Upper lobe of left lung (tissue), 6 donors: Measurements from ENCODE around the gene ABHD17A. TPM values are rescaled to one million over a fixed set of nuclear protein-coding genes. Genes with fewer than 3 reads are reported as not detected.

Source experiments
- ATAC-seq, 2 donors: fragments of 200-7000 bp; cut with Tn5 transposase; one replicate each; pipeline ENCODE4 v1.9.1; 2022; ENCODE audit warnings: mild to moderate bottlenecking in 2 of 2, moderate library complexity in 2 of 2; ENCODE audit not compliant: low FRiP score in 2 of 2
- DNase-seq, 2 donors: peaks; one replicate each; pipeline ENCODE4 v3.0.0-alpha.2; 2019 to 2020
- H3K27ac ChIP-seq, 4 donors: fragments of 200-600 bp; sonication (generic); one replicate each; pipeline ENCODE4 v1.5.1; 2016 to 2019
- H3K27me3 ChIP-seq, 4 donors: fragments of 200-600 bp; sonication (generic); one replicate each; pipeline ENCODE4 v1.5.1; 2017 to 2019
- H3K36me3 ChIP-seq, 4 donors: fragments of 200-600 bp; sonication (generic); one replicate each; pipeline ENCODE4 v1.5.1; 2016 to 2019
- H3K4me1 ChIP-seq, 4 donors: fragments of 200-600 bp; sonication (generic); one replicate each; pipeline ENCODE4 v1.5.1; 2018 to 2019
- H3K4me3 ChIP-seq, 4 donors: fragments of 200-600 bp; sonication (generic); one replicate each; pipeline ENCODE4 v1.5.1; 2017 to 2019; ENCODE audit warnings: mild to moderate bottlenecking in 2 of 4, moderate library complexity in 1 of 4
- H3K9me3 ChIP-seq, 4 donors: fragments of 200-600 bp; sonication (generic); one replicate each; pipeline ENCODE4 v1.5.1; 2018 to 2019
- EP300 ChIP-seq, 4 donors: sonication (generic); formaldehyde crosslinking; IDR thresholded peaks; one replicate each; pipeline ENCODE4 v1.5.1; 2017; ENCODE audit warnings: antibody characterized with exemption in 4 of 4, control low read depth in 2 of 4
- POLR2A ChIP-seq, 4 donors: fragments of 450-650 bp; IDR thresholded peaks; one replicate each; pipeline ENCODE4 v1.5.1; 2016 to 2017; ENCODE audit warnings: antibody characterized with exemption in 4 of 4, mild to moderate bottlenecking in 2 of 4
- POLR2AphosphoS5 ChIP-seq, 2 donors: sonication (generic); formaldehyde crosslinking; IDR thresholded peaks; one replicate each; pipeline ENCODE4 v1.5.1; 2017; ENCODE audit warnings: antibody characterized with exemption in 2 of 2
- WGBS, 2 donors: methylation state at CpG; one replicate each; pipeline ENCODE4 v1.1.5; 2017 to 2018; 5-methylcytosine and 5-hydroxymethylcytosine counted together
- total RNA-seq, 6 donors: library from RNA; depleted of rRNA in 4 of 6; stranded (reverse); fragments of >200 nt in 4 of 6; gene quantifications; one replicate each; pipeline versions ENCODE4 v1.1.0 to v1.2.1, GENCODE V29; 2016 to 2021
- TF ChIP-seq, protein P1 (sequence below), 6 experiments: fragments of 450-650 bp in 4 of 6; fragments of 200-600 bp in 2 of 6; sonication (generic) in 2 of 6; IDR thresholded peaks; one replicate each; pipeline ENCODE4 v1.5.1; 2016 to 2019; ENCODE audit warnings: antibody characterized with exemption in 6 of 6
- donor health status: DM: no; HTN: no; CAD: no; lungs with moderate emphysema.
- donor health status: DM: no; HTN: yes; CAD: no; lungs with severe emphysema.

The ABHD17A gene
- total RNA-seq, 6 donors from 2014 or later: 63.4 to 143 (median 108) TPM

- DNase-seq (peak; percentile 94), ATAC-seq (peak; percentile 54 to 65)
- H3K27me3 ChIP-seq: no peaks in the 10 kb centered on the region
- peaks cover 81 to 100% (median 97%) of the 10 kb centered on the region in 4 donors for H3K4me1 ChIP-seq
- 6 to 11% methylated on average over 12 to 31 of the region's 73 CpGs for WGBS, 2 donors
- H3K27ac ChIP-seq: peak overlapping the region; percentile 93 to 95 (median 94)
- H3K9me3 ChIP-seq: no peaks in the 10 kb centered on the region
- peak overlapping the region; percentile 18 to 60 (median 53) for H3K4me3 ChIP-seq
- H3K36me3 ChIP-seq: peaks cover 0 to 4% (median 0%) of the 10 kb centered on the region in 4 donors
- TF ChIP-seq POLR2A (IDR thresholded peaks at IDR 0.05): peak in 1 of 4 donors; percentile 30
- TF ChIP-seq, protein P1, sequence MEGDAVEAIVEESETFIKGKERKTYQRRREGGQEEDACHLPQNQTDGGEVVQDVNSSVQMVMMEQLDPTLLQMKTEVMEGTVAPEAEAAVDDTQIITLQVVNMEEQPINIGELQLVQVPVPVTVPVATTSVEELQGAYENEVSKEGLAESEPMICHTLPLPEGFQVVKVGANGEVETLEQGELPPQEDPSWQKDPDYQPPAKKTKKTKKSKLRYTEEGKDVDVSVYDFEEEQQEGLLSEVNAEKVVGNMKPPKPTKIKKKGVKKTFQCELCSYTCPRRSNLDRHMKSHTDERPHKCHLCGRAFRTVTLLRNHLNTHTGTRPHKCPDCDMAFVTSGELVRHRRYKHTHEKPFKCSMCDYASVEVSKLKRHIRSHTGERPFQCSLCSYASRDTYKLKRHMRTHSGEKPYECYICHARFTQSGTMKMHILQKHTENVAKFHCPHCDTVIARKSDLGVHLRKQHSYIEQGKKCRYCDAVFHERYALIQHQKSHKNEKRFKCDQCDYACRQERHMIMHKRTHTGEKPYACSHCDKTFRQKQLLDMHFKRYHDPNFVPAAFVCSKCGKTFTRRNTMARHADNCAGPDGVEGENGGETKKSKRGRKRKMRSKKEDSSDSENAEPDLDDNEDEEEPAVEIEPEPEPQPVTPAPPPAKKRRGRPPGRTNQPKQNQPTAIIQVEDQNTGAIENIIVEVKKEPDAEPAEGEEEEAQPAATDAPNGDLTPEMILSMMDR (IDR thresholded peaks at IDR 0.05): no peak
- peak in 1 of 2 donors; percentile 56 for TF ChIP-seq POLR2AphosphoS5 (IDR thresholded peaks at IDR 0.05)
These were observed 28.3 kb downstream of the ABHD17A start for GRCh38 chr19:1856698-1857603.

- H3K36me3 ChIP-seq: peaks cover 0 to 4% (median 0%) of the 10 kb centered on the region in 4 donors
- no peak for DNase-seq
- H3K27me3 ChIP-seq: no peaks in the 10 kb centered on the region
- peak overlapping the region in 3 of 4 donors; percentile 47 to 60 (median 59) for H3K4me3 ChIP-seq
- TF ChIP-seq, protein P1 (IDR thresholded peaks at IDR 0.05): no peak
- no peak for TF ChIP-seq POLR2A (IDR thresholded peaks at IDR 0.05)
- no peak for TF ChIP-seq EP300 (IDR thresholded peaks at IDR 0.05)
- TF ChIP-seq POLR2AphosphoS5 (IDR thresholded peaks at IDR 0.05): no peak
- peak overlapping the region; percentile 93 to 95 (median 94) for H3K27ac ChIP-seq
- no peak for ATAC-seq
- WGBS, 2 donors: 47 to 50% methylated on average over 2 to 6 of the region's 6 CpGs
- no peaks in the 10 kb centered on the region for H3K9me3 ChIP-seq
- peaks cover 77 to 99% (median 95%) of the 10 kb centered on the region in 4 donors for H3K4me1 ChIP-seq
These were observed 29.0 kb downstream of the ABHD17A start for GRCh38 chr19:1856345-1856697.

DNA sequence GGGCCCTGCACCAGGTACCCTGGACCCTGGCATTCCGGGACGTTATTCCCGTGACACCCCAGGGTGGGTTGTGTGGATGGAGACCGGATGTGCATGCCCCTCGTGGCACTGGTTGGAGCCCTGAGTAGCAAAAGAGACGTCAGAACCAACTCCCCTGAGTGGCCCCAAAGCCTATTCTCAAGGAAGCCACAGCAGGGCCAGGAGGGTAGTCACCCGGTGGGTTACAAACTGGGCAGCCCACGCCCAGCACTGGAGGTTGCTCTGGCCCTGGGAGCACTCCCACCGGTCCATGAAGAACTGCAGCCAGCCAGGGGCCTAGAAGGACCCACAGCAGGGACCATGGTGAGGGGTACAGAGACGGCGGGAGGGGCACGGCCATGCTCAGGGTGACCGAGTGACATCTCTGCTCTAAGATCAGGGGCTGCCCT lies 29.5 kb downstream of the ABHD17A start:
- TF ChIP-seq POLR2A (IDR thresholded peaks at IDR 0.05) (no peak), EP300 (IDR thresholded peaks at IDR 0.05) (no peak), POLR2AphosphoS5 (IDR thresholded peaks at IDR 0.05) (no peak)
- TF ChIP-seq, protein P1 (IDR thresholded peaks at IDR 0.05): no peak
- H3K4me1 ChIP-seq: peaks cover 73 to 94% (median 91%) of the 10 kb centered on the region in 4 donors
- ATAC-seq: no peak
- peaks cover 0 to 4% (median 0%) of the 10 kb centered on the region in 4 donors for H3K36me3 ChIP-seq
- no peaks in the 10 kb centered on the region for H3K27me3 ChIP-seq
- H3K4me3 ChIP-seq: peak overlapping the region in 3 of 4 donors; percentile 47 to 60 (median 59)
- H3K27ac ChIP-seq: peak overlapping the region; percentile 93 to 95 (median 94)
- H3K9me3 ChIP-seq: no peaks in the 10 kb centered on the region
- 30 to 38% methylated on average over 10 of the region's 13 CpGs for WGBS, 2 donors
- no peak for DNase-seq

DNA sequence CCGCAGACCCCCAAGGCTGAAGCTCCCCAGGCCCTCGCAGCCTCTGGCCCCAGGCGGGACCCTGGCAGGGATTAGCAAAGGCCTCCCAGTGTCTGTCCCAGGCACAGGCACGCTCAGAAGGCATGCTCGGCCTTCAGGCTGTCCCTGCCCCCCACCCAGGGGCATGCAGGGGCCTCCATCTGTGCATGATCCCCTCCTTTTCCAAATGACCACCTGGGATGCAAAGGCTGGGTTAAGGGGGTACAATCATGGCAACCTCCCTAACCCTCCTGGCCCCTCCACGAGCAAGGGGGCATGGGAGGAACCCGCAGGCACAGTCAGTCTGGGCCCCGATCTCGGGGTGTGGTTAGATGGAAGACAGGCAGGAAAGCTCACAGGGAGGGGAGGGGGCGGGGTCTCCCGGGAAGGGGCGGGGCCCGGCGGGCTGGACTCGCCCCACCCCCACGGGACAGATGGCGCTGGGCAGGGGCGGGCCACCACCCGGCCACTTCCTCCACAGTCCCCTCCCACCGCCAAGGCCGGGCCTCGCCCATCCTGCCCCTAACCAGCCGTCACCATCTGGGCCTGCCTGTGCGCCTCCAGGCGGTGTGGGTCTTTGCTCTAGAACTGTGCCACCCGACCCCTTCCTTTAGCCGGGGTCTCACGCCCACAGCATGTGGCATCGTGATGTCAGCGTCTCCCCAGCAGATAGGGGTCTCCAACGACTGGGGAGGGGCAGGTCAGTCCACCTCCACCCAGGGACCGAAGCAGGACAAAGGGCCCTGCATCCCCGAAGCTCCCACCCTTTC lies 30.1 kb downstream of the ABHD17A start:
- peaks cover 0 to 4% (median 0%) of the 10 kb centered on the region in 4 donors for H3K36me3 ChIP-seq
- peak overlapping the region; percentile 93 to 95 (median 94) for H3K27ac ChIP-seq
- peak; percentile 75 to 87 for TF ChIP-seq POLR2AphosphoS5 (IDR thresholded peaks at IDR 0.05)
- peak in 2 of 4 donors; percentile 52 to 81 for TF ChIP-seq POLR2A (IDR thresholded peaks at IDR 0.05)
- TF ChIP-seq, protein P1 (IDR thresholded peaks at IDR 0.05): peak in 1 of 6 experiments; percentile 23
- TF ChIP-seq EP300 (IDR thresholded peaks at IDR 0.05): no peak
- H3K27me3 ChIP-seq: no peaks in the 10 kb centered on the region
- DNase-seq (peak; percentile 95 to 96), ATAC-seq (peak; percentile 84 to 88)
- H3K4me1 ChIP-seq: peaks cover 66 to 88% (median 85%) of the 10 kb centered on the region in 4 donors
- H3K4me3 ChIP-seq: peak overlapping the region in 3 of 4 donors; percentile 47 to 60 (median 59)
- H3K9me3 ChIP-seq: no peaks in the 10 kb centered on the region
- WGBS, 2 donors: 15% methylated on average over 4 to 20 of the region's 33 CpGs
